ENCODE data around the gene SORCS1.

Gene SORCS1

GRCh38 chr10:106746868-106747267 lies 417.6 kb downstream of the SORCS1 start:
- Histone ChIP-seq H3K4me1 (ENCODE audit: control insufficient read depth, low read length) (no peaks in the 10 kb centered on the region), H3K4me2 (ENCODE audit: low read length) (no peak overlapping the region), H3K36me3 (ENCODE audit: control insufficient read depth, low read length) (no peaks in the 10 kb centered on the region), H3K9me3 (ENCODE audit: control insufficient read depth, insufficient read depth, low read length) (no peaks in the 10 kb centered on the region), H3F3A (ENCODE audit: control insufficient read depth, insufficient read depth) (no peaks in the 10 kb centered on the region), H3K27me3 (ENCODE audit: control insufficient read depth, low read length) (no peaks in the 10 kb centered on the region), H4K20me1 (ENCODE audit: control insufficient read depth, insufficient read depth, low read depth, low read length) (no peaks in the 10 kb centered on the region), H3K79me2 (ENCODE audit: control insufficient read depth, low read length) (no peaks in the 10 kb centered on the region), H3K9me2 (replicated peaks; ENCODE audit: control insufficient read depth, low read length) (no peaks in the 10 kb centered on the region), H3K27ac (ENCODE audit: low read depth, low read length) (no peak overlapping the region), H3K4me3 (ENCODE audit: low read length) (no peak overlapping the region)
- TF ChIP-seq EZH2phosphoT487 (IDR thresholded peaks at IDR 0.05; ENCODE audit: borderline replicate concordance, low read length) (no peak), CTCF (IDR thresholded peaks at IDR 0.05; ENCODE audit: low read depth, low read length, poor library complexity, severe bottlenecking) (no peak)

- no peaks in the 10 kb centered on the region for H3F3A ChIP-seq (ENCODE audit: control insufficient read depth, insufficient read depth)
- no peaks in the 10 kb centered on the region for H3K9me3 ChIP-seq (ENCODE audit: control insufficient read depth, insufficient read depth, low read length)
- TF ChIP-seq EZH2phosphoT487 (IDR thresholded peaks at IDR 0.05; ENCODE audit: borderline replicate concordance, low read length): no peak
- no peak overlapping the region for H3K4me2 ChIP-seq (ENCODE audit: low read length)
- H3K9me2 ChIP-seq (replicated peaks; ENCODE audit: control insufficient read depth, low read length): no peaks in the 10 kb centered on the region
- no peaks in the 10 kb centered on the region for H3K27me3 ChIP-seq (ENCODE audit: control insufficient read depth, low read length)
- no peak overlapping the region for H3K4me3 ChIP-seq (ENCODE audit: low read length)
- no peaks in the 10 kb centered on the region for H3K79me2 ChIP-seq (ENCODE audit: control insufficient read depth, low read length)
- H3K4me1 ChIP-seq (ENCODE audit: control insufficient read depth, low read length): no peaks in the 10 kb centered on the region
- H3K27ac ChIP-seq (ENCODE audit: low read depth, low read length): no peak overlapping the region
- H3K36me3 ChIP-seq (ENCODE audit: control insufficient read depth, low read length): no peaks in the 10 kb centered on the region
- no peaks in the 10 kb centered on the region for H4K20me1 ChIP-seq (ENCODE audit: control insufficient read depth, insufficient read depth, low read depth, low read length)
These were observed 423.4 kb downstream of the SORCS1 start for GRCh38 chr10:106741006-106741530.

- H3K27me3 ChIP-seq (ENCODE audit: control insufficient read depth, low read length): no peaks in the 10 kb centered on the region
- no peaks in the 10 kb centered on the region for H3K9me3 ChIP-seq (ENCODE audit: control insufficient read depth, insufficient read depth, low read length)
- no peaks in the 10 kb centered on the region for H3K4me1 ChIP-seq (ENCODE audit: control insufficient read depth, low read length)
- no peaks in the 10 kb centered on the region for H3K36me3 ChIP-seq (ENCODE audit: control insufficient read depth, low read length)
- no peaks in the 10 kb centered on the region for H3K79me2 ChIP-seq (ENCODE audit: control insufficient read depth, low read length)
- TF ChIP-seq CTCF (IDR thresholded peaks at IDR 0.05; ENCODE audit: low read depth, low read length, poor library complexity, severe bottlenecking) (no peak), EZH2phosphoT487 (IDR thresholded peaks at IDR 0.05; ENCODE audit: borderline replicate concordance, low read length) (no peak)
- H3K4me3 ChIP-seq (ENCODE audit: low read length): no peak overlapping the region
- H3F3A ChIP-seq (ENCODE audit: control insufficient read depth, insufficient read depth): no peaks in the 10 kb centered on the region
- H3K9me2 ChIP-seq (replicated peaks; ENCODE audit: control insufficient read depth, low read length): no peaks in the 10 kb centered on the region
- H3K27ac ChIP-seq (ENCODE audit: low read depth, low read length): no peak overlapping the region
- no peak overlapping the region for H3K4me2 ChIP-seq (ENCODE audit: low read length)
- no peaks in the 10 kb centered on the region for H4K20me1 ChIP-seq (ENCODE audit: control insufficient read depth, insufficient read depth, low read depth, low read length)
These were observed 424.4 kb downstream of the SORCS1 start for GRCh38 chr10:106740071-106740470.

GRCh38 chr10:106734220-106734619 lies 430.3 kb downstream of the SORCS1 start:
- Histone ChIP-seq H3K4me2 (ENCODE audit: low read length) (no peak overlapping the region), H3K27me3 (ENCODE audit: control insufficient read depth, low read length) (no peaks in the 10 kb centered on the region), H3K27ac (ENCODE audit: low read depth, low read length) (no peak overlapping the region), H3K36me3 (ENCODE audit: control insufficient read depth, low read length) (no peaks in the 10 kb centered on the region), H3K4me3 (ENCODE audit: low read length) (no peak overlapping the region), H3K9me3 (ENCODE audit: control insufficient read depth, insufficient read depth, low read length) (no peaks in the 10 kb centered on the region), H3K79me2 (ENCODE audit: control insufficient read depth, low read length) (no peaks in the 10 kb centered on the region), H3K4me1 (ENCODE audit: control insufficient read depth, low read length) (no peaks in the 10 kb centered on the region), H3K9me2 (replicated peaks; ENCODE audit: control insufficient read depth, low read length) (no peaks in the 10 kb centered on the region), H4K20me1 (ENCODE audit: control insufficient read depth, insufficient read depth, low read depth, low read length) (no peaks in the 10 kb centered on the region), H3F3A (ENCODE audit: control insufficient read depth, insufficient read depth) (no peaks in the 10 kb centered on the region)
- TF ChIP-seq EZH2phosphoT487 (IDR thresholded peaks at IDR 0.05; ENCODE audit: borderline replicate concordance, low read length) (no peak), CTCF (IDR thresholded peaks at IDR 0.05; ENCODE audit: low read depth, low read length, poor library complexity, severe bottlenecking) (no peak)
